Head of caudate nucleus (tissue), 42 donors: ENCODE measurements around the gene DNASE2.

Experiments used
- DNase-seq, 42 donors: peaks; one replicate each; pipeline versions ENCODE4 v3.0.0 to v3.0.0-alpha.2; 2020 to 2021; ENCODE audit warnings: mixed read lengths in 7 of 42
- intact Hi-C: fragments of 100-400 bp; cut with DNase I; formaldehyde crosslinking; loops from one replicate; pipeline ENCODE4 v1.15.0; 2022

The DNASE2 gene

DNA sequence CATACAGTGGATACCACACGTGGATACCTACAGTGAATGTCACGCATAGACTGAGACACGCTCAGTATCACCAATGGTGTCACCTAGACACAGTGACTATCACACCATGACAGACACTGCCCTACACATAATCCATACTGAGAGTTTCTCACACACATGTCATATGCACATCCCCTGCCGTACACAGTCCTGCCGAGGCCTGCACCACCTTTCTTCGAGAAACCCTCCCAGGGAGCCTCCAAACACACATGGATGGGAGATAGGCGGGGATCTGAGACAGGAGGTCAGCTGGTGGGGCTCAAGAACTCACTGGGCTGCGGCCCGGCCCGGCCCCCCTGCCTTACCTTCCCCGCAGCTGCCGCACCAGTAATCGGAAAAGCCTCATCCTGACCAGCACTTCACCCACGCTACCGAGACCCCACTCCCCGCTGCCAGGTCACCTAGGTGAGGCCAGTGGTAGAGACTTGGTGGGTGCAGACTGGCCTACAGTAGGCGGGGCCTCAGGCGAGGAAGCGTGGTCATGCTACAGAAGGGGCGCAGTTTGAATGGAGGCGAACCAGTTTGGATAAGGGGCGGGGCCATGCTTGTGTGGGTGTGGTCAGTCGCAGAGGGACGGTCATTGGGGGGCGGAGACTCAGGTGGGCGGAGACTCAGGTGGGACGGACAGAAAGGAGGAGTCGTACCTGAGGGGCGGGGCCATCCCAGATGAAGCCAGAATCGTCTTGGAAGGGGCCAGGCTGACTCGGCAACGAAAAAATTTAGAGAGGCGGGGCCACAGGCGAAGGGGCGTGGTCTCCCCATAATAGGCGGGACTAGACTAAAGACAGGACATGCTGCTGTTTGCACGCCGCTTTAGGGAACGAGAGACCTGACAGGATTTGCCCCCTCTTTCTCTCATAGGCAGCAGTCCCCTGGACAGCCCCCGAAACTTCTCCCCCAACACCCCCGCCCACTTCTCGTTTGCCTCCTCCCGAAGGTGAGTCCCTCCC, 40.9 kb downstream of the DNASE2 start:
- peak in 29 of 42 donors; percentile 11 to 64 (median 39) for DNase-seq
- intact Hi-C loops = no loop called here

DNA sequence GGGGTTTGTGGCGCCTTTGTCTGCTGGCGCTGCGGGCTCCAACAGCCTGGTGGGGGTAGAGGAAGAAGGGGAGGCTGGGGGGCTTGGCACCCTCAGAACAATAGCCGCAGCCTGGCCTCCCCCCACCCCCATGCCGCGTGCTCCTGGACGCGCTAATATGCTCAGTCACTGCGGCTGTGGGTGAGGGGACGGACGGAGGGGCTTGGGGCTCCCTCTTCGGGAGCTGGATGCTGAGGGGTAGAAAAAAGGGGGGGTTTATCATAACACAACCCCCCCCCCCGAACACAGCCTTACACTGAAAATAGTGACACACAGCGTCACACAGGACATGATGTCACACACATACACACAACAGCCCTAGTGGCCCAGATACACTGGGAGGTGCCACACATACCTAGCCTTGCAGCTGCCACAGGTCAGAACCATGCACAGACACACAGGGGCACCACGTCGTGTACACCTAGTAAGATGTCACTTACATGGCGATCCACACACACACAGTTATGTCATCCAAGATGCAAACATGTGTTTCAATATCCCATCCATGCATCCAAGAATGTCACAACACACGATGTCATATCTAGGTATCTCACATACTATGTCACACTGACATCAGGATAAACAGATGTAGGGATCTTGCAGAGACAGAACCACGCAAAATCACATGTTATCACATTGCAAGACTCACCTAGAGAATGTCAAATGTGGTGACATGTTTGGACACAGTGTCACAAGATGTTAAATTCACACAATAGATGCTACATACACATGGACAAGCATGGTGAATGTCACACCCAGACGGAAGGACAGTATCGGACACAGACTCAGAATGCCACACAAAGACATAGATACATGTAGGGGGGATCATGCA, 42.1 kb downstream of the DNASE2 start:
- intact Hi-C loops = no loop called here
- DNase-seq = no peak

DNA sequence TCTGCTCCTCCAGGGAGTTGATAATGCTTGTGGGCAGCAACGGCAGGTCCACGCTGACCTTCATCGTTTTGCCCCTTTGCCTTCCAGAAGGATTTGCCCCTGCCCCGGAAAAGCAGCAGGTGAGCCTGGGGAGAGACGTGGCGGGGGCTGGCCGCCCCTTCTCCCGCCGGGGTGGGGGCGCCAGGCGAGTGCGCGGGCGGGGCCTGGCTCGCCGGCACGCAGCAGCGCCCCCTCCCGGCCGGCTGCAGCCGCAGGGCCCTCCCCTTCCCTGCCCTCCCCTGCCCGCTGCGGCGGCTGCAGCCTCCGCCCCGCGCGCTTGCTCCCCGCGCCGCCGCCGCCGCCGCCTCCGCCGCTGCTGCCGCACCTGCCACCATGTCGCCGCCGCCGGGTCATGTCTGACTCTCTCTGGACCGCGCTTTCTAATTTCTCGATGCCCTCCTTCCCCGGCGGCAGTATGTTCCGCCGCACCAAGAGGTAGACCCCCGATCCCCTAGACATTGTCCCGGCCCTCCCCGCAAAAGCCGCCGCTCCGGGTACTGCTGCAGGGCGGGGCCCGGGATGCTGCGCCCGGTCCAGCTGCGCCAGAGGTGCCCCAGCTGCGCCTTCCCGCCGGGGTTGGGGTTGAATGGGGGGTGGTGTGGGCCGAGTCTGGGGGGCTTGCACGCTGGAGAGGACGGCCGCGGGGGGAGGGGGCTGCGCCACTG, 42.9 kb downstream of the DNASE2 start, which contains the start of gene MAST1:
Gene MAST1, plus strand, starts transcription at position 334 of the 704 bp plus-strand sequence. Its CDS starts 58 bp downstream, at position 392.
- intact Hi-C loops = no loop called here
- DNase-seq = peak in 37 of 42 donors; percentile 26 to 78 (median 58)

DNA sequence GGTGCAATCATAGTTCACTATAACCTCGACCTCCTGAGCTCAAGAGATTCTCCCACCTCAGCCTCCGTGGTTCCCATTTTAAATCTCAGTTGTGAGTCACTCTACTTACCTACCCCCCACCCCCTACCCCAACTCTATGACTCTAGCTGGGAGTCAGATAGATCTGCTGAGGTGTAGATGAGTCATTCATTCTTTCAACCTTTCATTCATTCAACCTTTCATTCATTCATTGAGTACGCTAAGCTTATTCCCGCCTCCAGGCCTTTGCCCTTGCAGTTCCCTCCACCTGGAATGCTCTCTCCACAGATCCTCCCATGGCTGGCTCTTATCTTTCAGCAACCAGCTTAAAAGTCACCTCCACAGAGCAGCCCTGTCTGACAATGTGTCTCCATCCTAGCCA, 44.0 kb downstream of the DNASE2 start:
- intact Hi-C loops = no loop called here

DNA sequence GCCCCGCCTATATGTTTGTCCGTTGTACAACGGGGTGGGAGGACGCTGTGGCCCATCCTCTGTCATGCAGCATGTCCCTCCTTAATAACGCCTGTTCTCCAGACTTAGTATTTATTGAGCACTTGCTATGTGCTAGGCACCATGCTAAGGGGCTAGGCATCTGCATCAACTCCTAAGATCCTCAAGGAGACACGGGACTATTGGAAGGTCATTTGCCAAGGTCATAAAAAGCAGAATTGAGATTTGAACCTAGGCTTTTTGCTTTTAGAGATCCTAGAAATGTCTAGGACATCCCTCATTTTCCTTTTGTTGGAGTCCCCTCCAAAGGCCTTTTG, 44.8 kb downstream of the DNASE2 start:
- intact Hi-C loops = no loop called here

More for the DNA sequence above, 44.0 kb downstream of the DNASE2 start:
- peak in 15 of 42 donors; percentile 2 to 70 (median 32) for DNase-seq

DNA sequence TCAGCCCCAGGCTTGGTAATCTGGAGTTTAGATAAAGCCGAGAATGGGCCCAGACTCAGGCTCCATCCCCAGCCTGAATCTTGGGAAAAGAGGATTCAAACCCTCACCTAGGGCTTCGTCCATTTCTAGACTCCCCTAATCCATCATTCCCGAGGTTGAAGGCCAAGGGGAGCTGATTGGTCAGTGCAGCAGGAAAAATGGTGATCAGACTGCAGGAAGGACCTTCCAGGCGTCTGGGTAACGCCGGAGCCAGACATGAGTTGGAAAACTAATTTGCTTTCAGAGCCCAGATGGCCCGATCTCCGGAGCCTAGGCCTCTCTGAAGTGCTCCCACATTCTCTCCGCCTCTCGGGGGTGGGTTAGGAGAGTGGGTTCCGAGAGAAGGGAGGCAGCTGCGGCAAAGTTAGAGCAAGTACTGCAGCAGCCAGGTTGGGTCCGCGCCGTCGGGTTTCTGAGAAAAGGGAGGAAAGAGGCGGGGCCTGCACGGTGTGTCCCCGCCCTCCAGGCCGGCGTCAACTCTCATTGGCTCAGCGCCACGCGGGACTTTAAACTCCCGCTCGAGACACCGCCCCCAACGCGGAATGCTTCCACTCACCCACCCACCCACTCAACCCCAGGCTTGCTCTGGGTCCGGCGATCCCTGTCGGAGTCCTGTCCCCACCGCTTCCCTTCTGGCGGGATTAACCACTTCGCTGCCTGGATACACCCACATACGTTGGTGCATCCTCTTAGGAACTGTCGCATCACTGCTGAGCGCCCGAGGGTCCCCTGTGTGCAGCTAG, 46.1 kb downstream of the DNASE2 start:
- intact Hi-C loops = no loop called here
- peak in 16 of 42 donors; percentile 17 to 59 (median 29) for DNase-seq

More for the DNA sequence above, 44.8 kb downstream of the DNASE2 start:
- DNase-seq = no peak

DNA sequence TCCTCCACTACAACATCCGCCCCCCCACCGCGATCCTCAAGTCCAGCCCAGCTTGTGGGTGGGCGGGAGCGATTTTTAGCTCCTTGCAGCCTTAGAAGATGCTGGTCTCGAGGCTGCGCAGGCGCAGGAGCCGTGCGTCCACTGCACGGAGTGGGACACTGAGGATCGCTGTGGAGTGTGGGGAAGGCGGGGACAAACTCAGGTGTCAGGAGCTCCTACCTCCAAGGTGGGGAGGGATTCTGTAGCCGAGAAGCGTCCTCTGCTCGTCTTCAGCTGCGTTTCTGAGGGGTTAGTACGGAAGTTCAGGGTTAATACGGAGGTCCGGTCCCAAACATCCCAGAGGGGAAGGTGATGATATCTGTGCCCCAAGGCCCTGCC, 46.7 kb downstream of the DNASE2 start, which contains the start of gene RTBDN:
Gene RTBDN, minus strand, starts transcription at position 14 of the 378 bp plus-strand sequence. CDS start 4,600 bp downstream, outside the sequence.
- DNase-seq = no peak

DNA sequence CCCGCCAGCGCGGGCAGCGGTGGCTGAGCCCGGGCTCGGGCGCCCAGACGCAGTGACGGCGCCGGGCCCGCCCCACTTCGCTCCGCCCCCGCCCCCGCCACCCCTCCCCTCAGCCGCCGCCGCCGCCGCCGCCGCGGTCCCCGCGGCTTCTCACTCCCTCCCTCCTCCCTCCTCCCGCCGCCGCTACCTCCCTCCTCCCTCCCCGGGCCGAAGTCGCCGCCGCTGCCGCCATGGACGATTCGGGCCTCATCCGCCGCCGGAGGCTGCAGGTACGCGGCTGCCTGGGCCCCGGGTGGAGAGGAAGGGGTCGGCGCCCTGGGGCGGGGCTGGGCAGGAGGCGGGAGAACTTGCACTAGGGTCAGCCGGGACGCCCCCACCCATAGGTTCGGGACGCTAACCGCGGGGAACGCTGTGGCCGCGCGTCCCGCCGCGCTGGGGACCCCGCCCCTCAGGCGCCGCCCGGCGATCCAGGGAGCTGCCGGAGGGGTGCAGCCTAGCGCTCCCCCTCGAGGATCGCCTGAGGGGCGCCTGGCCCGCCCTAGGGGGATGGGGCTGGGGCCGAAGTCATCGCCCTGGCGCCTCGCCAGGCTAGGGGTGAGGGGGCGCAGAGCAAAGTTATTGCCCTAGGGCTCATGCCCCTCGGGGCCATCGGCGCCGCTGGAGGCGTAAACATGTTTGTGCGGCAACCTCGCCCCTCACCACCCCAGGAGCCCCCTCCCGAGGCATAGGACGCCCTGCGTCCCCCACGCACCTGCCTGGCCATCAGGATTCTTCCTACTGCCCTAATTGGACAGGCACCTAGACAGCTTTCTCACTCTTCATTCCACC, 47.3 kb downstream of the DNASE2 start:
- intact Hi-C loops = no loop called here
- DNase-seq = peak in 13 of 42 donors; percentile 12 to 52 (median 33)

More for the DNA sequence above, 46.7 kb downstream of the DNASE2 start, which contains the start of gene RTBDN:
- intact Hi-C loops = no loop called here

DNA sequence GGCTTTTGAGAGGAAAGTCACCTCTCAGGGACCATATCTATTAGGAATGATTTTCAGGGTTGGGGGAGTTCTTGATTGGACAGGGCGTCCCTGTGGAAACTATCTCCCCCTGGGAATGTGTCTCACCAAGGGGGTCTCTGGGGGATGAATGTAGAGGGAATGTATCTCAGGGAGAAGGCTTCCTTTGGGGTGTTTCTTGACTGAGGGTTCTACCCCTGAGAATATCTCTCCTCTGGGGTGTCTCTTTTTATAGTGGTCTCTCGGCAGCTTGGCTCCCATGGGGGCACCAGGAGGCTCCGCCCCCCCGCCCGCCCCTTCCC, 47.9 kb downstream of the DNASE2 start:
- DNase-seq = no peak
- intact Hi-C loops = no loop called here

DNA sequence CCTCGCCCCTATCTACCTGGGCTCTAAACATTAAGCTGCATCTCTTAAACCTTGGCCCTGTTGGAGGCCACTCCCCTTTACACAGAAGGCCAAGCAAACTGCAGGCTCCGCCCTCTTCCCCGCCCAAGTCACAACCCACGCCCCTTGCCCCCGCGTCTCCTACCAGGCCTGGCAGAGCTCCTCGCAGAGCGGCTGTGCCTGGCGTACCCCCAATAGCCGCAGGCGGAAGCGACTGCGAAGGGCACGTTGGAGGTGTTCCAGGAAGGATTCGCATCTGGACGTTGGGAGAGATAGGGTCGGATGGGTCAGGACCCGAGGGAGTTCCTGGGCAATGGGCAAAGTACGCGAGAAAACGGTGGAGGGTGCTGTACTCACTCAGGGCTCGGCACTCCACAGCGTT, 52.8 kb downstream of the DNASE2 start:
- DNase-seq = peak in 18 of 42 donors; percentile 15 to 58 (median 35)
- intact Hi-C loops = no loop called here

DNA sequence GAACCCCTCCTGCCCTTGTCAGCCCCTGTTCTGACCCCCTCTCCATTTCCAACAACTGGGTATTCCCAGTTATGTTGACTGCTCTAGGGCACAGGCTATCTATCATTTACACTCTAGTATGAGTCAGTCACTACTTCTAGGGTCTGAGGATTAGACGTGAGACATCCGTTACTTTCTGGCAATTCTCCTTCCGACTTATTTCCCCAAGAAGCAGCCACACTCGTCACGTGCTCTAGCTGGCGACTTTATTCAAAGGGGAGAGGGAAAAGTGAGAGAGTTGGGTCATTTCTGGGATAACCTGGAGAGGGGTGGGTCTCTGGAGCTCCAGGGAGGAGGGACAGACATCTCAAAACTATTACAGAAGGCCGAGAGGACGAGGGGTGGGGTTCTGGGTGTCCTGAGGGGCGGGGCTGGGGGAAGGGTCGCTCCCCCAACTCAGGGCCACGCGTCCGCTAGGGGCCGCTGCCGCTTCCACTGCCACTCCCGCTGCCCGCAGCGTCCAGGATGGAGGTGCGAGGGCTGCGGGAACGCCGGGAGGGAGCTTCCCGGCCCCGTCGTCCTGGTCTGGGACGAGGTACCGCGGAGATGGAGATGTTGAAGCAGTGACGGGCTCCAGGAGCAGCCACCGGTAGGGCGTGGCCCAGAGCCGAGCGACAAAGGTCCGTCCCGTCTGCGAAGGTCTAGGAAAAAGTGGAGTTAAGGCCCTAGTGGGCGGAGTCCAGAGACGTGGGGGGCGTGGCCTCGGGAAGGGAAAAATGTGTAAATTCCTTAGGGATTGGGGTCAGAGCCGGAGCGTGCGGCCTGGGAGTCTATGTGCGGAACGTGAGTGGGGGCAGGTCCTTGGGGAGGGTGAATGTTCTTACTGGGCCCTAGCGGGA, 55.8 kb downstream of the DNASE2 start:
- intact Hi-C loops = no loop called here
- DNase-seq = no peak
